Ovary (tissue), 9 donors: ENCODE measurements around the gene IP6K2. TPM values are rescaled to one million over a fixed set of nuclear protein-coding genes. Genes with fewer than 3 reads are reported as not detected.

Experiments
- DNase-seq, 5 donors: peaks; one replicate each; pipeline ENCODE4 v3.0.0-alpha.2; 2019 to 2020
- H3K27ac ChIP-seq, 2 donors: fragments of 200-600 bp; one replicate each; pipeline versions ENCODE4 v1.5.1 to v1.8.0; 2019 to 2022
- H3K27me3 ChIP-seq: fragments of 200-600 bp; one replicate; pipeline ENCODE4 v1.8.0; 2022
- H3K36me3 ChIP-seq: fragments of 200-600 bp; sonication (generic); one replicate; pipeline ENCODE4 v1.5.1; 2019
- H3K4me1 ChIP-seq: one replicate; pipeline ENCODE4 v1.8.1; 2013; ENCODE audit warnings: mild to moderate bottlenecking, moderate library complexity; ENCODE audit not compliant: insufficient read depth
- H3K4me3 ChIP-seq: fragments of 200-600 bp; sonication (generic); one replicate; pipeline ENCODE4 v1.5.1; 2017
- H3K9me3 ChIP-seq, 2 donors: fragments of 200-600 bp in 1 of 2; sonication (generic) in 1 of 2; one replicate each; pipeline versions ENCODE4 v1.5.1 to v1.8.1; 2013 to 2019; ENCODE audit warnings: mild to moderate bottlenecking in 1 of 2, moderate library complexity in 1 of 2
- CTCF ChIP-seq, 3 donors: fragments of 450-650 bp in 2 of 3; fragments of 200-600 bp in 1 of 3; IDR thresholded peaks; one replicate each; pipeline versions ENCODE4 v1.5.1 to v1.8.0; 2016 to 2022; ENCODE audit warnings: antibody characterized with exemption in 3 of 3, mild to moderate bottlenecking in 1 of 3
- EP300 ChIP-seq: sonication (generic); formaldehyde crosslinking; IDR thresholded peaks from one replicate; pipeline ENCODE4 v1.6.1; 2017; ENCODE audit warnings: antibody characterized with exemption
- POLR2A ChIP-seq: fragments of 450-650 bp; IDR thresholded peaks from one replicate; pipeline ENCODE4 v1.6.1; 2017; ENCODE audit warnings: antibody characterized with exemption, mild to moderate bottlenecking, moderate library complexity
- WGBS, 3 donors: extraction: QIAGEN DNeasy Blood & Tissue Kit in 1 of 3; methylation state at CpG; one replicate each; pipeline versions ENCODE4 v1.1.5 to v1.1.7; 2013 to 2017; 5-methylcytosine and 5-hydroxymethylcytosine counted together
- intact Hi-C, 4 donors: fragments of 100-400 bp; cut with DNase I; formaldehyde crosslinking; loops; one replicate each; pipeline versions ENCODE4 v1.11.0 to v1.15.1; 2022 to 2023
- polyA plus RNA-seq, 2 donors: library from polyadenylated mRNA; stranded (reverse); fragments of 200-250 nt in 1 of 2; fragments of 350-450 nt in 1 of 2; fragmentation: Illumina TruSeq in 1 of 2; extraction: RNeasy Lipid Tissue Mini Kit (QIAGEN cat#74804) in 1 of 2; gene quantifications; one replicate each; pipeline ENCODE4 v1.2.3, GENCODE V29; 2013 to 2014
- total RNA-seq, 7 donors: library from RNA; depleted of rRNA in 2 of 7; stranded (reverse); fragments of >200 nt in 2 of 7; fragmentation: NEBNext Ultra II Directional in 3 of 7; extraction: Animal tissue kit (Norgen Biotek cat#: 25700) in 3 of 7; gene quantifications; one replicate each; pipeline versions ENCODE4 v1.1.0 to v1.2.4, GENCODE V29; 2016 to 2023
- donor health status: DM: no; HTN: no; CAD: no; lungs with moderate emphysema.
- donor health status: DM: no; HTN: no; CAD: no.
- donor health status: Bipolar disorder and iron deficiency.
- donor health status: DM: yes; HTN: yes; CAD: no.
- donor health status: DM: no; HTN: no; CAD: no.
- donor health status: DM: yes; HTN: yes; CAD: no.

The IP6K2 gene
- total and polyA plus RNA-seq, 9 donors = 51.8 to 132 (median 62.7) TPM

- no peak overlapping the region for H3K27ac ChIP-seq
- no peak for TF ChIP-seq CTCF (IDR thresholded peaks at IDR 0.05)
- no peak for TF ChIP-seq POLR2A
- TF ChIP-seq EP300 = no peak
- intact Hi-C loops = no loop called here
These were observed 1.7 kb downstream of the IP6K2 start for GRCh38 chr3:48715174-48715800.

GRCh38 chr3:48711727-48712126, 5.3 kb downstream of the IP6K2 start:
- DNase-seq = no peak
- intact Hi-C loops = no loop called here
- H3K9me3 ChIP-seq = no peaks in the 10 kb centered on the region
- TF ChIP-seq CTCF (IDR thresholded peaks at IDR 0.05) (no peak), EP300 (no peak), POLR2A (no peak)
- no peaks in the 10 kb centered on the region for H3K36me3 ChIP-seq
- peaks cover 18% of the 10 kb centered on the region for H3K4me1 ChIP-seq
- no peak overlapping the region for H3K27ac ChIP-seq
- no peaks in the 10 kb centered on the region for H3K27me3 ChIP-seq
- no peak overlapping the region for H3K4me3 ChIP-seq
- WGBS, 3 donors = 62 to 73% (median 71%) methylated on average over 2 of the region's 2 CpGs

More at GRCh38 chr3:48715174-48715800, 1.7 kb downstream of the IP6K2 start:
- DNase-seq = no peak
- no peaks in the 10 kb centered on the region for H3K27me3 ChIP-seq
- H3K4me1 ChIP-seq = peaks cover 10% of the 10 kb centered on the region
- H3K9me3 ChIP-seq = no peaks in the 10 kb centered on the region
- H3K36me3 ChIP-seq = no peaks in the 10 kb centered on the region
- H3K4me3 ChIP-seq = peak overlapping the region; percentile 6

GRCh38 chr3:48709051-48709461, 8.0 kb downstream of the IP6K2 start:
- DNase-seq = no peak
- Histone ChIP-seq H3K36me3 (no peaks in the 10 kb centered on the region), H3K4me3 (no peak overlapping the region), H3K27ac (no peak overlapping the region), H3K4me1 (peaks cover 16% of the 10 kb centered on the region), H3K9me3 (no peaks in the 10 kb centered on the region), H3K27me3 (no peaks in the 10 kb centered on the region)
- TF ChIP-seq EP300 (no peak), POLR2A (no peak)
- 65 to 78% (median 68%) methylated on average over 7 of the region's 7 CpGs for WGBS, 3 donors
- intact Hi-C loops = no loop called here

GRCh38 chr3:48708481-48708889, 8.5 kb downstream of the IP6K2 start:
- no peak for TF ChIP-seq POLR2A
- TF ChIP-seq CTCF (IDR thresholded peaks at IDR 0.05) = no peak
- Histone ChIP-seq H3K27me3 (no peaks in the 10 kb centered on the region), H3K4me3 (no peak overlapping the region), H3K4me1 (peaks cover 18% of the 10 kb centered on the region), H3K27ac (no peak overlapping the region), H3K9me3 (no peaks in the 10 kb centered on the region), H3K36me3 (no peaks in the 10 kb centered on the region)
- intact Hi-C loops = no loop called here
- no peak for DNase-seq
- 17 to 47% (median 17%) methylated on average over 2 of the region's 2 CpGs for WGBS, 3 donors

GRCh38 chr3:48707157-48707556, 9.9 kb downstream of the IP6K2 start:
- peaks cover 16% of the 10 kb centered on the region for H3K4me1 ChIP-seq

More at GRCh38 chr3:48707157-48707556, 9.9 kb downstream of the IP6K2 start:
- intact Hi-C loops = no loop called here
- H3K27me3 ChIP-seq = no peaks in the 10 kb centered on the region
- DNase-seq = no peak
- no peak overlapping the region for H3K4me3 ChIP-seq
- H3K27ac ChIP-seq = no peak overlapping the region
- H3K9me3 ChIP-seq = no peaks in the 10 kb centered on the region
- no peak for TF ChIP-seq POLR2A
- TF ChIP-seq CTCF (IDR thresholded peaks at IDR 0.05) = no peak
- no peak for TF ChIP-seq EP300
- no peaks in the 10 kb centered on the region for H3K36me3 ChIP-seq
- 66 to 70% (median 69%) methylated on average over 5 of the region's 5 CpGs for WGBS, 3 donors
